GM19467 (cell line): ENCODE measurements around the gene FLACC1.

ENCODE experiments used
- ATAC-seq: cut with Tn5 transposase; IDR thresholded peaks from one replicate; pipeline ENCODE4 v1.9.1; 2021; ENCODE audit warnings: mild to moderate bottlenecking, moderate library complexity; ENCODE audit not compliant: unreplicated experiment

The FLACC1 gene

GRCh38 chr2:201279079-201279478, 78.1 kb downstream of the FLACC1 start:
- no peak for ATAC-seq

GRCh38 chr2:201276511-201276910, 80.6 kb downstream of the FLACC1 start:
- no peak for ATAC-seq

- no peak for ATAC-seq
Observed at GRCh38 chr2:201275990-201276389, 81.2 kb downstream of the FLACC1 start.

- ATAC-seq: no peak
Observed at GRCh38 chr2:201275069-201275468, 82.1 kb downstream of the FLACC1 start.

GRCh38 chr2:201273330-201273983, 83.7 kb downstream of the FLACC1 start:
- no peak for ATAC-seq

- ATAC-seq: no peak
Observed at GRCh38 chr2:201271917-201272316, 85.2 kb downstream of the FLACC1 start.

- ATAC-seq: no peak
Observed at GRCh38 chr2:201270293-201271001, 86.7 kb downstream of the FLACC1 start.

- ATAC-seq: no peak
Observed at GRCh38 chr2:201269764-201270163, 87.4 kb downstream of the FLACC1 start.

GRCh38 chr2:201267278-201268030, 89.7 kb downstream of the FLACC1 start:
- ATAC-seq: no peak

GRCh38 chr2:201266629-201267028, 90.5 kb downstream of the FLACC1 start:
- no peak for ATAC-seq

- ATAC-seq: no peak
Observed at GRCh38 chr2:201264472-201265173, 92.5 kb downstream of the FLACC1 start.

GRCh38 chr2:201263779-201264178, 93.4 kb downstream of the FLACC1 start:
- ATAC-seq: no peak

GRCh38 chr2:201262718-201263117, 94.4 kb downstream of the FLACC1 start:
- ATAC-seq: no peak

- ATAC-seq: no peak
Observed at GRCh38 chr2:201261906-201262305, 95.2 kb downstream of the FLACC1 start.

- no peak for ATAC-seq
Observed at GRCh38 chr2:201261471-201261870, 95.7 kb downstream of the FLACC1 start.

GRCh38 chr2:201260302-201260800, 96.8 kb downstream of the FLACC1 start, which contains the start of gene CASP8:
Gene CASP8 (plus strand): TSS chr2:201260536. CDS start chr2:201266487, 5,951 bp downstream.
- ATAC-seq: no peak

- ATAC-seq: no peak
Observed at GRCh38 chr2:201258666-201259615, 98.2 kb downstream of the FLACC1 start.

GRCh38 chr2:201257956-201258665, 99.0 kb downstream of the FLACC1 start:
- ATAC-seq: peak; percentile 57

- ATAC-seq: peak; percentile 39
Observed at GRCh38 chr2:201257381-201257955, 99.7 kb downstream of the FLACC1 start.
